AG09309 (cell line): ENCODE results near the gene AARS1.

ENCODE experiments used
- DNase-seq: peaks from one replicate; pipeline ENCODE4 v3.0.0-alpha.2; 2010; ENCODE audit warnings: low read depth
- H3K4me3 ChIP-seq: 2 replicates; pipeline ENCODE4 v1.5.1; 2011; ENCODE audit warnings: mild to moderate bottlenecking, low read depth, low read length, moderate library complexity; ENCODE audit not compliant: control insufficient read depth
- TF ChIP-seq, protein P1 (sequence below): IDR thresholded peaks from 2 replicates; pipeline ENCODE4 v1.5.1; 2011; ENCODE audit warnings: mild to moderate bottlenecking, low read depth, low read length, inconsistent platforms; ENCODE audit not compliant: insufficient read depth, control insufficient read depth; ENCODE audit errors: missing control alignments

The AARS1 gene

DNA sequence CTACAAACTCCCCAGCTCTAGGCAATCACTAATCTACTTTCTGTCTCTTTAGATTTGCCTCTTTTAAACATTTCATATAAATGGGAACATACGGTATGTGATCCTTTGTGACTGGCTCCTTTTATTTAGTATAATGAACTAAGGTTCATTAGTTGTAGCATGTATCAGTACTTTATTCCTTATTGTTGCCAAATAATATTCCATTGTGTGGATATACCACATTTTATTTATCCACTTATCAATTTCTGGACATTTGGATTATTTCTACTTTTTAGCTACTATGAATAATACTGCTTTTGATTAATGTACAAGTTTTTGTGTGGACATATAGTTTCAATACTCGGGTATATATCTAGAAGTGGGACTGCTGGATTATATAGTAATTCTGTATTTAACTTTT lies 17.6 kb upstream of the AARS1 start:
- DNase-seq, result no peak
- TF ChIP-seq, protein P1, sequence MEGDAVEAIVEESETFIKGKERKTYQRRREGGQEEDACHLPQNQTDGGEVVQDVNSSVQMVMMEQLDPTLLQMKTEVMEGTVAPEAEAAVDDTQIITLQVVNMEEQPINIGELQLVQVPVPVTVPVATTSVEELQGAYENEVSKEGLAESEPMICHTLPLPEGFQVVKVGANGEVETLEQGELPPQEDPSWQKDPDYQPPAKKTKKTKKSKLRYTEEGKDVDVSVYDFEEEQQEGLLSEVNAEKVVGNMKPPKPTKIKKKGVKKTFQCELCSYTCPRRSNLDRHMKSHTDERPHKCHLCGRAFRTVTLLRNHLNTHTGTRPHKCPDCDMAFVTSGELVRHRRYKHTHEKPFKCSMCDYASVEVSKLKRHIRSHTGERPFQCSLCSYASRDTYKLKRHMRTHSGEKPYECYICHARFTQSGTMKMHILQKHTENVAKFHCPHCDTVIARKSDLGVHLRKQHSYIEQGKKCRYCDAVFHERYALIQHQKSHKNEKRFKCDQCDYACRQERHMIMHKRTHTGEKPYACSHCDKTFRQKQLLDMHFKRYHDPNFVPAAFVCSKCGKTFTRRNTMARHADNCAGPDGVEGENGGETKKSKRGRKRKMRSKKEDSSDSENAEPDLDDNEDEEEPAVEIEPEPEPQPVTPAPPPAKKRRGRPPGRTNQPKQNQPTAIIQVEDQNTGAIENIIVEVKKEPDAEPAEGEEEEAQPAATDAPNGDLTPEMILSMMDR, result no peak
- no peak overlapping the region for H3K4me3 ChIP-seq

DNA sequence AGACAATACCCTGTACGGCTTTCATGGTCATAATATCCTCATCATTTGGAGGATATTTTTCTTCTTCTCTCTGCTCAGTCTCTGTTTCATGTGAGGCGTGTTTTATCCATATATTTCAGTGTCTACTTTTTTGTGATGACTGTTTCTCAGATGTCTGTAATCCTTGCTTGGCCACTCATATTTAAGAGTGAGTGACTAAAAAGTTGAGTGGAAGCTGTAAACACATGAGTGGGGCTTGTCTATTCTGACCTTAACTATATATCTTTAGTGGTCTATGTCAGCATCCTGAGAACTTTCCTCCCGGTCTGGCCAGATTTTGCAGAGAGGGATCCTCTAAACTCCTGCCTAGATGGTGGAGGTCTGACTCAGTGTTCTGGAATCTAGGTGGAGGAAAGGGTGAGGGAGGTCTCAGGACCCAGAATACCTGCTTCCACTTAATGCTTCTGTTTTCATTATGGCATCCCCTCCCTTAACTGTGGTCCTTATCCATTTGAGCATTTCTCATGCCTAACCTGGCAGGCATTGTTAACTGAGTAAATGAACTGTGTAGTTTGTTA lies 15.7 kb upstream of the AARS1 start:
- DNase-seq, result no peak
- no peak overlapping the region for H3K4me3 ChIP-seq
- TF ChIP-seq, protein P1, result no peak

DNA sequence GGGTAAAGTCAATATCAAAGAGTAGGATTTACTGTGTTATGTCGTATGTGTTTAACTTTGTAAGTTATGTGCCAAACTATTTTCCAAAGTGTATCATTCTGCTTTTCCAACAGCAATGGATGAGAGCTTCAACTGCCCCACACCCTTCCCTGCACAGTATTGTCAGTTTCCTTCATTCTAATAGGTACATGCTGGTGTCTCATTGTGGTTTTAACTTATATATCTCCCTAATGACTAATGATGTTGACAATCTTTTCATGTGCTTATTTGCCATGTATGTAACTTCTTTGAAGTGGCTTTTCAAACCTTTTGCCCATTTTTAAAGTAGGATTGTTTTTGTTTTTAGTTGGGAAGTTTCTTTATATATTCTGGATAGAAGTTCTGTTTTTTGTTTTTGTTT lies 13.4 kb upstream of the AARS1 start:
- TF ChIP-seq, protein P1, result no peak
- DNase-seq, result no peak
- no peak overlapping the region for H3K4me3 ChIP-seq

DNA sequence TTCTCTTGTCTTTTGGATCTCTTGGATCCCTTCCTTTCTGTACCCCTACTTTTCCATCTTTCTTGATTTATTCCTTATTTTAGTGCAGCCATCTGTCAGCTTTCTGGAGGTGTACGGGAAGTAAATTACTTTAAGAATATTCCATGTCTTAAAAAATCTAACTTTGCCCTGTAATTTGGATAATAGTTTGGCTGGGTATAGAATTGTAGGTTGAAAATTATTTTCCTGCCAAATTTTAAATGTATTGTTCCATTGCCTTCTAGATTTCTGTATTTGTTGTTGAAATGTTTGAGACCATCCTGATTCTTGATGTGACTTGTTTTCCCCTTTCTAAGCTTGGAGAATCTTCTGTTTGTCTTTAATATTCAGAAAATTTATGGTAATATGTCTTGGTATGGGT lies 11.8 kb upstream of the AARS1 start:
- DNase-seq, result no peak
- TF ChIP-seq, protein P1, result no peak
- no peak overlapping the region for H3K4me3 ChIP-seq

DNA sequence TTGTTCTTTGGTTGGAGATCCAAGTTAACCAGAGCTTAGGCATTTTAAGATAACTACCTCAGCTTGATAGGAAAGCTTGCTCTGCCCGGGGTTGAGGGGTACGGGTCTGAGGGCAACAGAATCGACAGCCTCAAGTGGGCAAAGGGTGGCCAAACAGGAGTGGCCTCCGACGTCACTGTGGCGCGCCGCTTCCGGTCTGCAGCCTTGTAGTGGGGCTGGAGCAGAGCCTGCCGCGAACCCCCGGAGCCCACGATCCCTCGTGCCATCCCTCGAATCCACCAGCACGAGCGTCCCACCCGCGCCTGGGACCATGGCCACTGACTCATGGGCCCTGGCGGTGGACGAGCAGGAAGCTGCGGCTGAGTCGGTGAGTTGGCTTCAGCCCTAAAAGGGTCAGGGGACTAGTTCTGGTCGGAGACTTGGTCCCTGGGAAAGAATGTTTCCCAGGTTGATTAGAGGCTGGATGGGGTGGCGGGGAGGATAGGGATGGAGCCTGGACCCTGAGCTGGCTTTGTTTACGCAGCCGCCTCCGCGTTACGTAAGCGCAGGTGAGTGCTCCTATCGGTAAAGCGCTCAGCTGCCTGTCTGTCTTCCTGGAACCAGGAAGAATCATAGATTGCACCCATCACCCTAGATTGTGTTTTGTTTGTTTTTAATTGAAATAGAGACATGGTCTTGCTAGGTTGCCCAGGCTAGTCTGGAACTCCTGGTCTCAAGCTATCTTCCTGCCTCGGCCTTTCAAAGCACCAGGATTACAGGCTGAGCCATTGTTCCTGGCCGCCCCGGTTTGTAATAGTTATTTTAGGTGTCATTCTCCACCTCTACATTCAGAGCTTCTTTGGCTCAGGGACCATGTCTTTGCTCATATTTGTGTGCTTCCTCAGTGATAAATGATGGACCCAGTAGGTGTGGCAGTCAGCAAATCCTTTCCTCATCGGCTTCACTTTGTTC lies 10.0 kb upstream of the AARS1 start, which contains the start of gene DDX19B:
Gene DDX19B, plus strand, starts transcription at position 199 of the 951 bp plus-strand sequence. Its CDS starts 112 bp downstream, at position 311.
- TF ChIP-seq, protein P1, result no peak
- peak within 1 kb of the TSS; percentile 100 for H3K4me3 ChIP-seq
- no peak for DNase-seq

DNA sequence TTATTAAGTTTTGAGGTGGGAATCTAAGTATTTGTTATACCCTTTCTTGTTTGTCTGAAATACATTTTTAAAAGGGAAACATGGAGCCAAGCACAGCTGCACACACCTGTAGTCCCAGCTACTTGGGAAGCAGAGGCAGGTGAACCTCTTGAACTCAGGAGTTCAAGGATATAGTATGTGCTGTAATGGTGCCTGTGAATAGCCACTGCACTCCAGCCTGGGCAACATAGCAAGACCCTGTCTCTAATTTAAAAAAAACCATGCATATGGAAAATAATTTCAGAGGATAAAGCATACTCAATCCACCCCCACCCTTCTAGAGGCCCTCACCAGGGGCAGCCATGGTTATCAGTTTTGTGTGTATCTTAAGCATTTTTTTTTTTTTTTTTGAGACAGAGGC lies 6.3 kb upstream of the AARS1 start:
- no peak for DNase-seq
- no peak overlapping the region for H3K4me3 ChIP-seq
- TF ChIP-seq, protein P1, result no peak
